Right ventricle myocardium inferior (tissue), 1 donor: ENCODE measurements around the gene NSF. TPM values are rescaled to one million over a fixed set of nuclear protein-coding genes. Genes with fewer than 3 reads are reported as not detected.
"Not testable (repeated sequence)": the region's sequence is repeated elsewhere in the genome, so short reads cannot be mapped to it uniquely, and the experiment has no call there.

Experiments used
- ATAC-seq: fragments of 200-7000 bp; cut with Tn5 transposase; one replicate; pipeline ENCODE4 v1.9.1; 2020; ENCODE audit warnings: mild to moderate bottlenecking, moderate library complexity
- DNase-seq: peaks from one replicate; pipeline ENCODE4 v3.0.0; 2021; ENCODE audit errors: missing footprints
- intact Hi-C: fragments of 100-400 bp; cut with DNase I; formaldehyde crosslinking; loops from one replicate; pipeline ENCODE4 v1.11.0; 2022
- long read RNA-seq: library from polyadenylated mRNA; unstranded; transcript quantifications from one replicate; pipeline ENCODE4 v2.0.0, GENCODE V29; 2021
- total RNA-seq: library from RNA; stranded (reverse); fragmentation: NEBNext Ultra II Directional; extraction: Animal tissue kit (Norgen Biotek cat#: 25700); gene quantifications from one replicate; pipeline ENCODE4 v1.2.1, GENCODE V29; 2021
- donor health status: DM: no; HTN: yes; CAD: no; lungs with severe emphysema.

Gene NSF
- 26.8 TPM for total RNA-seq
- long read RNA-seq, transcript NSF-201 (21 exons, 3,983 nt) = major isoform, 25 of 33 reads
- long read RNA-seq, partial matches to known transcripts = 2 of 33 reads
- long read RNA-seq, other reads (novel, unspliced or antisense) = 2 of 33 reads

DNA sequence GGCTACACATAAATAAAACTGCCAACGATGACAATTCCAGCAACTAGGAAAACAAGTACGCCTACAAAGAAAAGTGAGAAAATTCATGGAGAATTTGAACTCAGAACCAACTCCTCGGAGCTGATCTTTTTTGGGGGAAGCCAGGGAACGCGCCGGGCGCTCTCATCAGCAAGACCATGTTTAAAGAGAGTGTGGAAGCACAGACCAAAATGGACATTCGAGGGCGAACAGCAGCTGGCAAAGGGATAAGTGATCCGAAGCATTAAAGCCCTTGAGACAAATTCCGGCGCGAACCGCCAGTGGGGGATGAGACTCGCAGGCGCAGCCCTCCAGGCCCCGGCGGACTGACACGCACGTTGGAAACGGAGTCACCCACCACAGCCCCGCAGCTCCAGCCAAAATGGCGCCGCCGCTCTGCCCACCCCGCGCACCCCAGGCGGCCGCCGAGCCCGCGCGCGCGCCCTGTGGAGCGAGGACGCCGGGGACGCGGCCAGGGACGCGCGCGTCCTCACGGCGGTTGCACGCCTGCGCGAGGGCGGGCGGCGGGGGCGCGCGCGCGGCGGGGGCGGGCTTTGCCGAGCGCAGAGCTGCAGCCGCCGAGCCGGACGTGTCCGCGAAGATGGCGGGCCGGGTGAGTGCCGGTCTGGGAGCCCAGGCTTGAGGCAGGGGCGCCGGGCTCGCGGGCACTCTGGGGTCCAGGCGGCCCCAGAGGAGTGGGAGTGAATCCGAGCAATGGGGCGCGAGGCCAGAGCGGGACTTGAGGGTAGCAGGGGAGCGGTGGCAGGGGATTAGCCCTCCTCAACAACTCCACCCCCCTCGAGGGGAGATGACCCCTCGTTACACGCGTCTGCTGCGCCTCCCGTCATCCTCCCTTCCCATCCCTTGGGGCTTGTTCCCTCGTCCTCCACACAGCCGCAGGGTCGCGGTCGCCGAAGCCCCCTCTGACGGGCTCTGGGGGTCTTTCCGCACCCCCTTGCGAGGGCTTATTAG is at the start of gene NSF:
NSF (plus strand) TSS at position 513 of the 990 bp plus-strand sequence; CDS start at position 620, 107 bp downstream.
- peak; percentile 98 for ATAC-seq
- intact Hi-C loops, DNase-seq: not testable (repeated sequence)

DNA sequence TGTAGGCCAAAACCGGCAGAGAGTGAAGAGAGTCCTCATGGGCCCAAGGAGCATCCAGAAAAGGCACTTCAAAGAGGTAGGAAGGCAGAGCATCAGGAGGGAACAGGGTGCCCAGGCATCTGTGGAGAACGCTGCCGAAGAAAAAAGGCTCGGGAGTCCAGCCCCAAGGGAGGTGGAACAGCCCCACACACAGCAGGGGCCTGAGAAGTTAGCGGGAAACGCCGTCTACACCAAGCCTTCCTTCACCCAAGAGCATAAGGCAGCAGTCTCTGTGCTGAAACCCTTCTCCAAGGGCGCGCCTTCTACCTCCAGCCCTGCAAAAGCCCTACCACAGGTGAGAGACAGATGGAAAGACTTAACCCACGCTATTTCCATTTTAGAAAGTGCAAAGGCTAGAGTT is 41.9 kb upstream of the NSF start:
- DNase-seq, ATAC-seq, intact Hi-C loops: not testable (repeated sequence)

DNA sequence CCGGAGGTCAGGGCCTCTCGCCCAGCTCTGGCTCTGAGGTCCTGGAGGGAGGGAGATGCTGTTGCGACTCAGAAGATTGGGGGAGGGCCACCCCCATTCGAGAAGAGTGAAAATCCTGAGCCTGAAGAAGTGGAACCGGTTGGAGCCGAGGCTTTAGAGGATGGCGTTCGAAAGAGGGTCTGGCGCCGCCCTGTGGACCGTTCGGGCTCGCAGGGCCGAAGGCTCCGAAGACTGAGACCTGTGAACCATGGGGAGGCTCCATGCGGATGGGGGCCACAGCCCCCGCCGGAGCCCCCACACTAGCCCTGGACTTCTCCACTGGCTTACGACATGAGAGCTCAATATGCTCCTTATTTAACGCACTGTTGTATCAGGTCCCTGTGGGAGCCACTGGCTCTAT is 31.3 kb upstream of the NSF start:
- DNase-seq, ATAC-seq, intact Hi-C loops: not testable (repeated sequence)

DNA sequence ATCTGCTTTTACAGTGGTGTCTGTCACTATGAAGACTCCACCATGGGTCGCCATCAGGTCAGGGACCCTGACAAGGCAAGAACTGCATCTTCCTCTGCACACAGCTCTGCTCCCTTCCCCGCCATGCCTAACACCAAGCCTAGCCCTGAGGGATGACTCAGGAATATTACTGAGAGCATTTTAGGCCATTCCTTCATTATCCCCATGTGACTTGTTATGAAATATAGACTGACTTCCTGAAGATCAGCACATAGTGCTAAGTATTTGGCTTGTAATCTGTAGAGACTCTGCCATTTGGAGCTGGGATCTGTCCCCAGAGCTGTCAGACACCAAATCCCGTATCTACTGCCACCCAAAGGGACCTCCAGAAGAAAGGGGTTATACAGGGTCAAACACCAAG is 30.4 kb upstream of the NSF start:
- peak; percentile 83 for ATAC-seq
- DNase-seq, intact Hi-C loops: not testable (repeated sequence)

DNA sequence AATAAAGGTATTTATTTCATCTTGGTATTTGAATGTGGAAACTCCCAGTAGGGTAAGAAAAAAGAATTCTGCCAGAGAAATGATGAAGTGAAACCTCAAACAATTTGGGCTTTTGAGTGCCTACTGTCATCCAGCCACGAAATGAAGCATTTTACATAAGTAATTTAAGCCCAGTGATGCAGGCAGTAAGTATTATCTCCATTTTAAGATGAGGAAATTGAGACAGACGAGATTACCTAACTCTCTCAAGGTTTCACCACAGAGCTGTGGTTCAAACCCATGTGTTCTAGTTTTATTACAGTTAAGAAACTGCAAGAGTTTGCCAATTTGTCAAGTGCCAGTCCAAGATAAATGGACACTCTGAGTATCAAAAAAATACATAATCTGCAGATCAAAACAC is 24.2 kb upstream of the NSF start:
- intact Hi-C loops, ATAC-seq, DNase-seq: not testable (repeated sequence)

DNA sequence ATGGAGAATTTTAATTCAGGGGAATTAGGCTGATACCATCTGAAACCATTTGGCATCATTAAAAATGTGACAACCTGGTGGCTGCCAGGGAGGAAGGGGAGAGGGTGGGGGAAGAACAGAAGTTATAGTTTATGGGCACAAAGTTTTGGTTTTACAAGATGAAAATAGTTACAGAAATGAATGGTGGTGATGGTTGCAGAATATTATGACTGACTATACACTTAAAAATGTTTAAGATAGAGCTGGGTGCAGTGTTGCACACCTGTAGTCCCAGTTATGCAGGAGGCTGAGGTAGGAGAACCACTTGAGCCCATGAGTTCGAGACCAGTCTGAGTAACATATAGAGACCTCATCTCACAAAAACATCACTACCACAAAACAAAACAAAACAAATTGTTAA is 23.5 kb upstream of the NSF start:
- intact Hi-C loops, ATAC-seq: not testable (repeated sequence)

DNA sequence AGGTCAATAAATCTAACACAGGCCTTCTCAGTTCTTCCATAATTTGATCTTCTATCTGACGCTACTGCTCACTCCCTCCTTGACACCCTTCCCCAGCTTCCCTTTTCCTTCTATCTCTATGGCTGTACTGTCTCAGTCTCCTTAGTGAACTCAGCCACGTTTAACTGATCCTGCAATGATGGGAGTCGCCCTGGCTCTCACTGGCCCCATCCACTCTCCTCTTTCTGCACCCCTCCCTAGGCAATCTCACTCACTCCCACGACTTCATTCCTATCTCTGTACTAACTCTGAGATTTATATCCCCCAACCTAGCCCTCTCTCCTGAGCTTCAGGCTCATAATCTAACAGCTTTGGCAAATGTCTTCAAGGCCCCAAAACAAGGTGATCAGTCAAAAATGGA is 18.7 kb upstream of the NSF start:
- intact Hi-C loops, ATAC-seq, DNase-seq: not testable (repeated sequence)

More for the DNA sequence above, 23.5 kb upstream of the NSF start:
- DNase-seq = not testable (repeated sequence)

DNA sequence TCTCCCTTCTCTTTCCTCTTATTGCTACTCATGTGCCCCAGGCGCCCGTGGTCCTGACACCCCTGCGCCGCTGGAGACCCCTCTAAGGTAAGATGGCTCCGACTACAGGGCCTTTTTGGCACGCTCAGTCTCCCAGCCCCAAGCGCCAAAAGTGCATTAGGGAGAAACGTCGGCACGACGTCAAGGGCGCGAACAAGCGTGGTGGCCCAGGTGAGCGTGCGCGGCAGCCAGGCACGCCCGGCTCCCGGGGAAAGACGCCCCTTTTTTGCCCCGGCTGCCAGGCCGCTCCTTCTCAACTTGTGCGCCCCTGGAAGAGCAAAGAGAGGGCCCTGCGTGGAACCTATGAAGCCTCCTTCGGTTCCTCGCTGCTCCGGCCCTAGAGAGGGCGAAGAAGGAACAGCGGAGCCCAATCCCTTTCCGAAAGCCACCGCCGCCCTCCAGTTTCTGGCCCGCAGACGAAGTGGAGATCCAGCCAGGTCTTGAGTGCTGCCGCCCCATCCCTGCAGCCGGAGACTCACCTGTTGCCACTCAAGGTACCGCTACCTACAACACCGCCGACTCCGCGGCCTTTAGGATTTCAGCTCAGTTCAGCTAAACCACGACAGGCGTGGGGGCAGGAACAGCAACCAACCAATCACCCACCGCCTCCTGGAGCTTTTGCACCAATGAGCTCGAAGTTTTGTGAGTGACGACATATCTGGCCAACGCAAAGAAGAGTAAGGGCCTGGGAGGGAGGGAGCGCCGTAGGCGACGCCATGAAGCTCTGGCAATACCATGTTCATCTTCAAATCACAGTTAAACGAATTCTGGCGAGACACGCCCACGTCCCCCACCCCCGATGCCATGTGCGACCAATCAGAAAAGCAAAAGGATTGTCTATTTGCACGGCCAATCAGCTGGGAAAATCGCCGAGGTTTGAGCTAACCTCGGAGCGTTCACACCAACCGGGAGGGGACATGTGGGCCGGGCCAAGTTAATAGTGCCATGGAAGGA is 11.1 kb upstream of the NSF start, which contains the start of gene ARL17A:
ARL17A (minus strand) TSS at position 609 of the 993 bp plus-strand sequence. CDS start 3,369 bp downstream, outside the sequence.
- DNase-seq (peak; percentile 88), ATAC-seq (peak; percentile 99)
- intact Hi-C loops = not testable (repeated sequence)

DNA sequence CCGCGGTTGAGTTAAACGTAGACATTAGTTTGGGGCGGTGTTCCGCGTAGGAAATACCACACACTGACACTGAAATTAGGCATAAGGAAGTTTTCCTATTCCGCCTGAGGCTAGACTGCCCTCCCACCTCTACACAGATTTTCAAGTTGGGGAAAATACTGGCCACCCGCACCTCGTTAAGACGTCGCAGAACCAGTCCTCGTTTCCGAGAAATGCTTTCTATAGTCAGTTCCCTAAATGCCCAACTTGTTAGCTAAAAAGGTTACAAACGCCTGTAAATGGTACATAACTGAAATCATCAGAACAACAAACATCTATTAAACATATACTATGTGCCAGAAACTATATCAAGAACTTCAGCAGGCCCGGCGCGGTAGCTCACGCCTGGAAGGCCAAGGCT is 10.4 kb upstream of the NSF start:
- intact Hi-C loops, ATAC-seq, DNase-seq: not testable (repeated sequence)

DNA sequence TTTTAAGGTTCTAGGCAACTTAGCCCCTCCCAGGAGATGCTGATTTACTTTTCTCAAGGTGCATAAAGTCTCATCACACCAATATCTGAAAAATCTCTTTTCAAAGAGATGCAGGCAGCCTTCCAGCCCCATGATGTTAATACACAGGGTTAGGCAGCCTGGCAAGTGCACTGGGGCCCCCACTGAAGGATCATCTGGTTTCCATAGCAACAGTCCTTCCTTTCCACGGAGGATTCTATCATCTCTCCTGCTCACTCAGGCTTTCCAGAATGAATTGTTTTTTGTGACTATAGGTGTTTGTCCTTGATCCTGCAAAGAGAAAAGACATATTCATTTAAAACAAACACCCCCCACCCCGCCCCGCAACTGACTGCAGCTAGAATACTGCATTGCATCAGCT is 5.0 kb upstream of the NSF start:
- intact Hi-C loops, ATAC-seq, DNase-seq: not testable (repeated sequence)

DNA sequence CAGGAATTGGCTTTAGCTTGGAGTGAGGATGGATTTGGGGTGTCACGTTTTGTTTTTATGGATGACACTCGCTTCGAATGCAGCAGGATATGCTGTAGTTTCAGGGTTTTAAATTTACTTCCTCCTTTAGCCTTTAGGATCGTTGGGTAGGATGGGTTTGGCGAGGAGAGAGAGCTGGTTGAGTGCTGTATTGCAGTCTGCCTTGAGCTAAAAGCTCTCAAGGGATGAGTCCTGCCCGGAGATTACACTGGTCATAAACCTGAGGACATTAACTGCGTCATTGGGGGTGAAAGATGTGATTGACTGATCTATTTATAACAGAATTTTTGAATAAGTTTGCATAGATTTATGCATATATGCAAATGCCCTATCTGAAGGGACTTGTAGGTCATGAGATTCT is 863 bp downstream of the NSF start:
- peak; percentile 59 for ATAC-seq
- intact Hi-C loops, DNase-seq: not testable (repeated sequence)

DNA sequence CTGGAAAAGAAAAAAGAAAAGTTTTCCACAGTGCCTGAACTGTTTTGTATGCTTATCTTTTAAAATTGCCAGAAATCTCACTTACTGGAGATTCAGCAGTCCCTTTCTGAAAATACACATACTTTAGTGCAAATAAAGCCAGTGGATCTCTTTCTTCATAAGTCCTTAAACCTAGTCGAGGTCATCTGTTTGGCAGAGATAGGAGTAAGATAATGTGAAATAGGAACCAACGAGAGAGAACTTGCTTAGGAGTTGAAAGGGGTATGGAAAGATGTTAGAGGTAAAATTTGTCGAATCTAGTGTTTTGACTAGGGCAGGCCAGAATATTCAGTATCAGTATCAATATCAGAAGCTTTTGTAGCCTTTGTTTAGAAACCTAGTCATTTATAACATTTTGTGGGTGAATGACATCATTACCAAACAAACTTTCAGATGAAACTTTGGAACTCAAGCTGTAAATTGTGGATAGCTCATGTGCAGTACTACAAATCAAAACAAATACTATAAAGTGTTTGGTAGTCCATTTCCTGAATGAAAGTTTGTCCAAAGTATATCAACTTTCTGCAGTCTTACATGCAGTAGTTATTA is 8.0 kb downstream of the NSF start:
- intact Hi-C loops, DNase-seq, ATAC-seq: not testable (repeated sequence)

DNA sequence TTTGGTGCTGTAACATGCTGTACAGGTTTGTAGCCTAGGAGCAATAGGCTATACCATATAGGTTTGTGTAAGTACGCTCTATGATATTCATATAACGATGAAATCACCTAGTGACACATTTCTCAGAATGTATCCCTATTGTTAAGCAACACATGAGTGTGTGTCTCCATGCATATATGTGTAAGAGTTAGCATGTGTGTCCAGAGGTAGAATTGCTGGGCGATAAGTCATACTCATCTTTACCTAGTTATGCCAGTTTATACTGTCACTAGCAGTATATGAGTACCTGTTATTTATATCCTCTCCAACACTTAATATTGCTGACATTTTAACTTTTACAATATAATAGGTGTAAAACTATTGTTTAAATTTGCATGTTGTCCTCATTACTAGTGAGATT is 10.3 kb downstream of the NSF start:
- DNase-seq, intact Hi-C loops, ATAC-seq: not testable (repeated sequence)

DNA sequence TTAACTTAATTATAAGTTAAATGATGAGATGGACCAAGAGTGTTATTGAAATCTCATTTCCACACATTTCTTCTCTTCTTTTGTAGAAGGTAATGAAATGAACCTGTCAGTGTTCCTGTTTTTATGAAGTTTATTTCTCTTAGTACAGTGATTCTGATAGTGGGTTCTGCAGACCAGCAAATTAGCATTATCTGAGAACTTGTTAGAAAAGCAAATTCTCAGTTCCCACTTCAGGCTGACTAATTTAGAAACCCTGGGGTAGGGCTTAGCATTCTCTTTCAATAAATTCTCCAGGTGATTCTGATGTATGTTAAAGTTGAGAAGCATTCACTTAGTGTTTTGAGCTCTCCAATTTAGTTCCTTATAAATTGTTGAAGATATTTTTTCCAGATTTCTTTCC is 12.7 kb downstream of the NSF start:
- ATAC-seq, intact Hi-C loops, DNase-seq: not testable (repeated sequence)

DNA sequence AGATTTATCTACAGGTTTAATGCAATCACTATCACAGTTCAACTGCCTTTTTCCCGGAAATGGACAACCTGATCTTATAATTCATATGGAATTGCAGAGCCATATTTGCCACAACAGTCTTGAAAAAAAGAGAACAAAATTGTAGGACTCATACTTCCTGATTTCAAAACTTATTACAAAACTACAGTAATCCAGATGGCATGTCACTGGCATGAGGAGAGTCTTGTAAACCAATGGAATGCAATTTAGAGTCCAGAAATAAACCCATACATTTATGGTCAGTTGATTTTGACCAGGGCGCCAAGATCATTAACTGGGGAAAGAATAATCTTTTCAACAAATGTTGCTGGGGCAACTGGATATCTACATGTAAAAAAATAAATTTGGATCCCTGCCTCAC is 20.8 kb downstream of the NSF start:
- ATAC-seq, intact Hi-C loops: not testable (repeated sequence)

DNA sequence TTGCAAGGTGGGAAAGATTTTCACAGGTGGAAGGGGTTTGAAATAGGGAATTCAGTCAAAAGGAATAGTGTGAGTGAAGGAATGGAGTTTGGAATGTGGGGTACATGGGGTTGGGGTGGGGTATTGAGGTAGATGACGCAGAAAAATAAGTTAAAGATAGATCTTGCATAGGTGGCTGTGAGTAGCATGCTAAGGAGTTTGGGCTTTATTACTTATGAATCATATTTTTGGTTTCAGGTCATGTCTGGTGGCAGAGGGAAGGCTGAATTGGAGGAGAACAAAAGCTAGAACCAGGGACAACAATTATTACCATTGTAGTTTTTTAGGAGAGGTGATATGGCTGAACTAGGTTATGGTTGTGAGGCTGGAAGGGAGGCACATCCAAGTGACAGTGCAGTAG is 23.4 kb downstream of the NSF start:
- ATAC-seq, DNase-seq, intact Hi-C loops: not testable (repeated sequence)

More for the DNA sequence above, 20.8 kb downstream of the NSF start:
- not testable (repeated sequence) for DNase-seq

DNA sequence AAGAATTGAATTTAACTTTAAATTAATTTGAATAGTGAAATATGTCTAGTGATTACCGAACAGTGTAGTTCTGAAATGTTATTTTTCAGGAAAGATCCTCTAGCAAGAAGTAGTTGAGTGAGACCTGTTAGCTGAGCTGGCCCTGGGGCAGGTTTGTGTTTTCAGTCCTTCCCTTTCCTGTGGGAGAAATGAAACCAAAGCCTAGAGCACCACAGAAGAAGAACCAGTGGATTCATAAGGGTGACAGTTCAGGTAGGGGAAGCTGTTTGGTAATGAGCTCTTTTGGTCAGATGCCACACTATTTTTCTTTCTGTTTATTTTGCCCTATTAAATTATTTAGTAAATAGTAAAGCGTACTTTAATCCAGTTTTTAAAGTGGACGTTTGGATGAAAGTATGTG is 26.7 kb downstream of the NSF start:
- DNase-seq, ATAC-seq, intact Hi-C loops: not testable (repeated sequence)

DNA sequence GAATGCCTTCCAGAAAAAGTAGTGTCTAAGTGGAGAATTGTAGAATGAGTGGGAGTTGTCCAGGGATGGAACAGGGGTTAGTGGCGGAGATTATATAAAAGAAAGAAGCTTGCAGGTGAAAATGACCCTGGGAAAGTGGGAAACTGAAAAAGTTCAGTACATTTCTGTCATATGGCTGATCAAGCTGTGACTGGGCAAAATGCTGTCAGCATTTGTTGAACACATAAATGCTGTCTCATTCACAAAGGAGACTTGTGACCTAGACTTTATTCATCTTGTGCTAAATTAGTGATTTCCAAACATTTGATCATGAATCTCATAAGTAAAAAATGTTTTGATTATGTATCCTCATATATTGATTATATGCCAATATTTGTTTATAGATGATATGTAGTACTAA is 28.5 kb downstream of the NSF start:
- ATAC-seq, intact Hi-C loops, DNase-seq: not testable (repeated sequence)
